Activated T-cell treated with anti-CD3 and anti-CD28 coated beads, Interleukin-2, amount 50 U/mL, for 48 hours (primary cell): ENCODE measurements around the gene PA2G4.
"Not testable (repeated sequence)": the region's sequence is repeated elsewhere in the genome, so short reads cannot be mapped to it uniquely, and the experiment has no call there.

Source experiments
- DNase-seq, 2 experiments: peaks; one replicate each; pipeline ENCODE4 v3.0.0-alpha.2; 2020

Gene PA2G4

DNA sequence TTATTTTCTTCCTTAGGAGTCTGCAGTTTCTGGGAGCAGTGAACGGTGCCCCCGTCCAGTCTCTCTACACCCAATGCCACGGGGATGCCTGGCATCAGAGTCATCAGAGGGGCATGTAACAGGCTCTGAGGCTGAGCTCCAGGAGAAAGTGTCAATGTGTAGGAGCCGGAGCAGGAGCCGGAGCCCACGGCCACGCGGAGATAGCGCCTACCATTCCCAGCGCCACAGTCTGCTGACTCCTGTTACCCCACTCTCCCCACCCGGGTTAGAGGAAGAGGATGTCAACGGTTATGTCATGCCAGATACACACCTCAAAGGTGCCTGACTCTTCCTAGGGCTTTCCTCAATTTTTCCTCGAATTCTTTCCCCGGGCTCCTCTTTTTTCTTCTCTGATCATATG, 3.3 kb upstream of the PA2G4 start:
- DNase-seq: no peak

DNA sequence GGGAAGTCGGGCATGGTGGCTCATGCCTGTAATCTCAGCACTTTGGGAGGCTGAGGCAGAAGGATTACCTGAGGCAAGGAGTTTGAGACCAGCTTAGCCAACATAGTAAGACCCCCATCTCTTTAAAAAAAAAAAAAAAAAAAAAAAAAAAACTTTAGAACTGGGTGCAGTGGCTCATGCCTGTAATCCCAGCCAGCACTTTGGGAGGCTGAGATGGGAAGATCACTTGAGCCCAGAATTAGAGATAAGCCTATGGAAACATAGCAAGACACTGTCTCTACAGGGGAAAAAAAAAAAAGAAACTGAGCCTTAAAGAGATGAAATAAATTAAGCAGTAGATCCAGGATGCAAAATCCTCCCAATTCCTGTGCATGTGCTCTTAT, 1.7 kb upstream of the PA2G4 start:
- DNase-seq: no peak

DNA sequence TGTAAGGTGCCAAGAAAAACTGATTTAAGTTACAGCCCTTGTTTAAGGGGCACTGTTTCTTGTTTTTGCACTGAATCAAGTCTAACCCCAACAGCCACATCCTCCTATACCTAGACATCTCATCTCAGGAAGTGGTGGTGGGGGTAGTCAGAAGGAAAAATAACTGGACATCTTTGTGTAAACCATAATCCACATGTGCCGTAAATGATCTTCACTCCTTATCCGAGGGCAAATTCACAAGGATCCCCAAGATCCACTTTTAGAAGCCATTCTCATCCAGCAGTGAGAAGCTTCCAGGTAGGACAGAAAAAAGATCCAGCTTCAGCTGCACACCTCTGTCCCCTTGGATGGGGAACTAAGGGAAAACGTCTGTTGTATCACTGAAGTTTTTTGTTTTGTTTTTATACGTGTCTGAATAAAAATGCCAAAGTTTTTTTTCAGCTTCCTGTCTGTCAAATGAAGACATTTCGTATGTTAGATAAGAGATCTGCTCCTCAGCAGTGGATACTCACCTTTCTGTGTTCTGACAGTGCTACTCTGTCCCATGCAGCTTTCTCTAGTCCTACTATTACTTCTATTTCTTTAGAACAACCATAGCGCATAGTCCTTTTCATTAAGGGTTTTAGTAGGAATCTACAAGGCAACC, 1.2 kb upstream of the PA2G4 start:
- no peak for DNase-seq

DNA sequence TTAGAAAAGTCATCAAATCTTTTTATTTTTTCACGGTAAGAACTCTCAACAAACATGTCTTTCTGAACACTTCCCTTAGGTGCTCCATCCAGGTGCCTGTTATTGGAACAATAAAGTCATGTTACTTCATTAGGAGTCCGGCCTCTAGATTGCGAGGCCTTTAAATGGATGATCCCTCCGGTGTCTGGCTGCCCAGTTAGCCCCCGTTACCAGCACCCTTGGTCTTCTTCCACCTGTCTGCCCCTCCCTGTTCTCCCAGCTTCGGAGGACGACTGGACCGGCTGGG, 593 bp upstream of the PA2G4 start:
- no peak for DNase-seq

DNA sequence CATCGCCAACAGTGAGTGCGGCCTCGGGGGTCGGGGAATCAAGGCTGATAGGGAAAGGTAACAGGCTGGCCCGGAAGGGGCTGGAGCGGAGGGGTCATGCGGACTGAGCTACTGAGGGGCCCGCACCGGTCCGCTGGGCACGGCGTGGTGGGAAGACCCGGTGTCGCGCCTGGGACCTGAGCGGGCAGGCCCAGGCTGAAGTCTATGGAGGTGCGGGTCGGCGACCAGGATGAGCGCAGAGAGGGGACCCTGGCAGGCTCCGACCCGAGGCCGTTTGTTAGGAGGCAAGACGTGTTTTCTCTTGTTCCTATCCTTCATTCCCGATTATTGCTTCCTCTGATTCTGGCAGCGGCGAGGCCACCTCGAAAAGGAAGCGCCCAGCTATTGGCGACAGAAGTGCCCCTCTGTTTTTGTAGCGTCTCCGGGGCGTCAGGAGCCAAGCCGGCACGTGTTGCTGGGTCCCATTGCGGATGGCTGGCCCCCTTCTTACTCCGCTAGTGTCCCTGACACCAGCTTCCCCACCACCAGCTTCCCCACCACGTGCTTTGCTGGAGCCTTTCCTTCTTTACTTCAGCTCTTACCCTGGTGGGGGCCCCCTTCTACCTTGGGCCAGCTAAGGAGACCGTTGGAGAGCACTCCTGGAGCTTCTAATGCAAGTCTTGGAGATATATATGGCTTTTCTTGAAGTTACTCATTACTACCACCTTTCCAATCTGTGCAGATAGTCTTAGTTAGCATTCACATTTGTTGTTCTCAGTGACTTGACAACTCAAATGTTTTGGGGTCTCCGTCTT, 653 bp downstream of the PA2G4 start:
- DNase-seq: peak; percentile 57 to 58

DNA sequence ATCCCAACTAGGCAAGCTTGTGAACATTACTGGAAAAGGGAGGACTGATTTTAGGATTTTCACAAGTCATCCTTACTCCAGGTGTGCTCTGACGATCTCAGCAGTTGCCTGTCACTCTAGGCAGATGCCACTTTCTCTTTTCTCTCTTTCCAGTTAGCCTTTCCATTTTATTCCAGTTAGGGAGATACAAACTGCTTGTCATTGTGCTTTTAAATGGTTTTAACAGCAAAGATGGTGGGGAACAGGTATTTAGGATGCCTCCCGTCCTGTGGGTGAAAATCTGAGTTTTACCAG, 1.2 kb downstream of the PA2G4 start:
- no peak for DNase-seq

DNA sequence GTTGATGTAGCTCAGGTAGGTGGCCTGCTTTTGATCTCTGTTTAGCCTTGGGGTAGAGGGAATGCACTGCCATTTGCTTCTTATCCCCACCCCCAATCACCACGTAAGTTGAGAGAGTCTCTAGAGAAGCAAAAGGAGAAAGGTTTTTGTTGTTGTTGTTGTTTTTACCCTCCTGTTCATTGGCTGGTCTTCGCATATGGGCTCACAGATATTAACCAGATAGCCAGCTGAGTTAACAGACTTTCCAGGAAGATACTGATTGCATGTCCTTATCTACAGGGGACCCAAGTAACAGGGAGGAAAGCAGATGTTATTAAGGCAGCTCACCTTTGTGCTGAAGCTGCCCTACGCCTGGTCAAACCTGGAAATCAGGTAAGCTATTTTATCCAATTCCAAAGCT, 2.9 kb downstream of the PA2G4 start:
- no peak for DNase-seq

DNA sequence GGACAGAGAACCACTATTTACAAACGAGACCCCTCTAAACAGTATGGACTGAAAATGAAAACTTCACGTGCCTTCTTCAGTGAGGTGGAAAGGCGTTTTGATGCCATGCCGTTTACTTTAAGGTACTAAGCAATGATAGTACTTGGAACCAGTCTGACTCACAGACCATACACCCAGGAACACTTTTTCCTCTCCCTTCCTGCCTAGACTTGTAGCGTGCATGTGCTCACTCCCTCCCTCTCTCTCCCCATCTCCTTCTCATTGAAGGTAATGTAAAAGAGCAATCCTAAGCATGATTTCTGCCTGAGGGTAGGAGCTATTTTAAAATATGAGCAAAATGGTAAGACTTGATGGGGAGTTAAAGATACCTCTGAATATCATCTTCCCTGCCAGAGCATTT, 6.2 kb downstream of the PA2G4 start:
- DNase-seq: no peak

DNA sequence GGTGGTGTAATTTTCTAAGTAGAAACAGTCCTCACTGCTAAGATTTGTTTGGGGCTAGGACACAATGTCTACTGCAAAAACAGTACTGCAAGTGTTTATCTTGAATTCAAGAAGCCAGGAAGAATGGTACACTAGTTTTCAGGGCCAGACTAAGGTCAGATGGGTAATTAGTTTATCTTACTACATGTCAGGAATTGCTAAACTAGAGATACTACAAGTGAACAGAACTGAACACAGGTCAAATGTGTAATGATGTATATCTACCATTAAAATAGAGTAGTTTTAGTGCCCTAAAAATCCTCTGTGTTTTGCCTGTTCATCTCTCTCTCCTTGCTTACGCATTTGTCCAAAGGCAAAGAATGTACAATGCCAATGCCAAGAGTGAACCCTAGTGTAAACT, 9.7 kb downstream of the PA2G4 start:
- DNase-seq: no peak

DNA sequence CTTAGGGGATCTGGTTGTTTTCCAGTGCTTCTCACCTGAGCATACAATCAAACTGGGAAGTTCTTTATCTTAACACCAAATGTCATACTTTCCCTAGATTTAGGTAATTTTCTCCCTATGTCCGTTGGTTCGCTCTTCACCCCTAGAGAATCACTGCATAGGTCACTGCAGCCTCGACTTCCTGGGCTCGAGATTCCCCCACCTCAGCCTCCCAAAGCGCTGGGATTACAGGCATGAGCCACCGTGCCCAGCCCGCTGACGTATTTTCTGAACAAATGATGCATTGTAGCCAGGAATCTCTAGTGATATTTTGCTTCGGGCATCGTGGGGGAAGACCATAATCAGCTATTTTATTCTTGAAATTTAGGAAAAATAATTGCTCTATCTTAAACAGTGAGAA, 11.0 kb downstream of the PA2G4 start:
- DNase-seq: no peak

DNA sequence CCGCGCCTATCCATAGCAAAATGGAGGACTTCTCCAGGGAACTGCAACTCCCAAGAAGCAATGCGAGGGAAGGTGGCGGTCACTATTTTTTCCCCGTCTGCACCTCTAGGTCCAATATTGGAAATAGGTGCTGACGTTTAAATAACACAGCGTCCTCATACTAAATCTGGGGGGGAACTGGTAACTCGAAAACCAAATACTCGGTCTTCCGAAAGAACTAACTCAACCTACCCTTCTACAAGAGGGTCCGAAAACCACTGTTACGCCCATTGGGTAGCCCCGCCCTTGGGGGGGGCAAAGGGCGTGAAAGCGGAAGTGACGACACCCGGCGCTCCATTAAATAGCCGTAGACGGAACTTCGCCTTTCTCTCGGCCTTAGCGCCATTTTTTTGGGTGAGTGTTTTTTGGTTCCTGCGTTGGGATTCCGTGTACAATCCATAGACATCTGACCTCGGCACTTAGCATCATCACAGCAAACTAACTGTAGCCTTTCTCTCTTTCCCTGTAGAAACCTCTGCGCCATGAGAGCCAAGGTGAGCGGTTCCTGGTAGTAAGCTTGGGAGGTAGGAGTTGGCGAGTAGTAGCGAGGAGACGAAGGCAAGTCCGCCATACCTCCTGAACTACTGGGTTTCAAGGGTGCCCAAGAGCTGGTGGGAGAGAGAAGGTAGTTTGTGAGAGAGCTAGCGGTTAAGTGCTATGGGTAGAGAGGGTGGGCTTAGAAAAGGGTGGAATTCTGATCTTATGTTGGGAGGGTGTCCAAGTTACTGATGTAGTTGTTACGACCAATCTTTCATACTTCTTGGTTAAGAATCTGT, 12.1 kb downstream of the PA2G4 start, which contains the start of gene RPL41:
Gene RPL41, plus strand, starts transcription at position 367 of the 815 bp plus-strand sequence.
- DNase-seq: peak; percentile 97 to 98

DNA sequence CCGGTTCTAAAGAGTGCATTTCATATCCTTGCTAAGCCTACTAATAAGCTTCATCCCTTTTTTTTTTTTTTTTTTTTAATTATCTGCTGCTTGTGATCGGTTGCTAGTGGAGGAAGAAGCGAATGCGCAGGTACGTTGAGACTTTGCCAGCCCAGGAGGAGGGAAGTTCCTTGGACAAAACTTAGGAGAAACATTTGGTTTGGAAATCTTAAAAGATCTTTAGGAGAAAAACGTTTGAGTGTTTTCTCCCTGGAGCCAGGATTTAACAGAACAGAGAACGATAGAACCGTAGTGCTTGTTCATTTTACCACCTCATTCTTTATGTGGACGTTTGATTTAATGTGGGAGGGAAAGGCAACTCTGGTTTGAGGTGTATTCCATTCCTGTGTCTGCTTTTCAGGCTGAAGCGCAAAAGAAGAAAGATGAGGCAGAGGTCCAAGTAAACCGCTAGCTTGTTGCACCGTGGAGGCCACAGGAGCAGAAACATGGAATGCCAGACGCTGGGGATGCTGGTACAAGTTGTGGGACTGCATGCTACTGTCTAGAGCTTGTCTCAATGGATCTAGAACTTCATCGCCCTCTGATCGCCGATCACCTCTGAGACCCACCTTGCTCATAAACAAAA, 12.8 kb downstream of the PA2G4 start:
- DNase-seq: not testable (repeated sequence)

DNA sequence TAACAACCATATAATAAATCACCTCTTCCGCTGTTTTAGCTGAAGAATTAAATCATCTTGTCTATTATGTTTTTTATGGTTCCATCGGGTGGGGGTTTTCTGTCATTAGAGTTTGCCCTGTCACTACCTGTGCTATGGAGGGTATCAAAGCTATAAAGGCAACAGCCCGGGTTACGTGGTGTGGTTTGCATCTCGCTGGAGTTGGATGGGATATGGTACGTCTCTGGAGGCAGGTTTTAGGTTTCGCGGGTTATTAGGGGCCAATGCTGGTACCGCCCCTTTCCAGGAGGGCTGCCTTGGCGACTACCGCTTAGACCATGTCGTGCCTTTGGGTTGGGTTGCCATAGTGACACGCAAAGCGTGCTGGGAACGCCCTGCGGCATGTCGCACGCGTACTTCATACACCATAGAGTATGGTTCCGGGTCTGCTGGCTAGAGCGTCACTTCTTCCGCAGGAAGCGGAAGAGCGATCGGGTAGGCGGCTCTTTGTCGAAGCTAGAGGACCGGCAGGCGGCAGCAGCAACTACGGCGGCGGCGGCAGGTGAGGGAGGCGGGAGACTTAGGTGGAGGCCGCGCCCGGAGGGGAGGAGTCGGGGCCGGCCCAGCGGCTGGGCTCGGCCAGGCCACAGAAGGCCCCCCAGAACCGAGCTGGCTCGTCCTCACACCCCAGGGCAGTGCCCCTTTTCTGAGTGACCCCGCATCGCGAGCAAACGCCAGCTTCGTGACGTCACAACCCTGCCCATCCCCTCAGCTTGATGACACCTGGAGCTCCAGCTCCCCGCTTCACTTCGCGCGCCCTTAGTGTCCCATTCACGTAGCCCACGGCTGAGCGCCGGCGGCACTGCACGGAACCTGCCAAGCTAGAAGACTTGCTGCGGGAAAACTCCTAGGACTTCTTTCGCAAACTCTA, 13.7 kb downstream of the PA2G4 start, which contains the start of gene ZC3H10:
Gene ZC3H10, plus strand, starts transcription at position 489 of the 910 bp plus-strand sequence. CDS start 2,297 bp downstream, outside the sequence.
- DNase-seq: peak; percentile 98

DNA sequence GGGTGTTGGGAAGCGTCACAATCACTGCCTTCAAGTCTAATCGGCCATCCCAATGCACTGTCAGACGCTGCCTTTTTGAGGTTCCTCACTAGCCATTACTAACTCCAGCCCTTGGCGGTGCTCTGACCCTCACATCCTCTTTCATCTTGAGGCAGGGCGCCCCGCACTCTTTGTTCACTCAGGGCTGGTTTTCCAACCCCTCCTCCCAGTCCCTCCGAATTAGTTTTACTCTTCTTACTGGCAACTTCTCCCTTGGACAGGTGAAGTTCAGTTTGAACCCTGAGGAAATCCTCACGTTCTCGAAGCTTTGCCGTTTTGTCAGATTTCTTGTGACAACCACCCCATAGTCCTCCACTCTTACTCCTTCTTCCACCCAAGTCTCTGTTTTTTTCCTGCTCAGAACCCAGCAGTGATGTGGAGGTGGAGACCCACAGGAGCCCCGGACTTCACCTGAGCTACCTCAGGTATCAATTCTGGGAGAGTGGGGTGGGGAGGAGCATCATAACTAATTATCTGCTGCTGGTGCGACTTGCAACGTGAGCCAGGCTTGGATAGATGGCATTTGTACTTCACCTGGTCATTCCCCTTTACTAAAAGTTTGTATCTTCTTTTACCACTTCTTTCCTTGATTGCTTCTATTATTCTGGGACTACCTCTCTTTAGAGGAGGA, 14.5 kb downstream of the PA2G4 start:
- no peak for DNase-seq

DNA sequence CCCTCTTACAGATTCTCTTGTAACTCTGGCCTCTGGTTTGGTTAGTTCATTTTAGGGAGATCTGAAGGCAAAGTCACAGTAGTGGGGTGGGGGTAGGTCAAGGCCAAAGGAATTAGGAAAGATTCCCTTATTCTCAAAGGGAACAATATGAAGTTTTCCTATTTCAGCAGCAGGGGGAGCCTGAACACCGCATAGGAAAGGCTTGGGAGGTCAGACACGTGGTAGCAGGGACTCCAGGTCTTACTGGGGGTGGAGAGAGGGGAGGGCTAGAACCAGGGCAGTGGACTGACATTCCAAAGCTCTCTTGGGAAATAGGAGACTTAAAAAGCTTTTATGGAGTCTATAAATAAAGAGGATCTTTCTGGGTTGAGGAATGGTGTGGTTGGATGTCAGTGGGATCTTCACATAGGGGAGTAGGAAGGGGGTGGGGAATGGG, 15.0 kb downstream of the PA2G4 start:
- DNase-seq: peak; percentile 70

DNA sequence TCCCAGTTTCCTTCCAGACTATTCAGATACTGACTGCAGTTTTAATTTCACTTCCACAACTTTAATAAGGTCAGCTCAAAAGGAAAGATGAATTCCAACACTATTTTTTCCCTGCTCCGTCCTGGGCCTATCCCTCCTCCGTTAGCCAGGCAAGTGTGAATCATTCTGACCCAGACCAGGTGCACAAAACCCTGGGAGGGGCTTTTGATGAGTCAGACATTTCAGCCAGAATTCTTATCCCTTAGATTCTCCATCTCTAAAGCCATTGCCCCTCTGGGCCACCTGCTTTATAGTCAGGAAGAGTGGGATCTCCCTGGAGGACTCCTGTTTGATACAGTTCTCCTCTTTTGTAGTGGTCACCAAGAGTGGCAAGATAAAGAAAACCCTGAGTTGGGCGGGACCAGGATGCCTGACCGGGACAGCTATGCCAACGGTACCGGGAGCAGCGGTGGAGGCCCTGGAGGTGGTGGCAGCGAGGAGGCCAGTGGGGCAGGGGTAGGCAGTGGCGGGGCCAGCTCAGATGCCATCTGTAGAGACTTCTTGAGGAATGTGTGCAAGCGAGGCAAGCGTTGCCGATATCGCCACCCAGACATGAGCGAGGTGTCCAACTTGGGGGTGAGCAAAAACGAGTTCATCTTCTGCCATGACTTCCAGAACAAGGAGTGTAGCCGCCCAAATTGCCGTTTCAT, 15.9 kb downstream of the PA2G4 start:
- DNase-seq: no peak

DNA sequence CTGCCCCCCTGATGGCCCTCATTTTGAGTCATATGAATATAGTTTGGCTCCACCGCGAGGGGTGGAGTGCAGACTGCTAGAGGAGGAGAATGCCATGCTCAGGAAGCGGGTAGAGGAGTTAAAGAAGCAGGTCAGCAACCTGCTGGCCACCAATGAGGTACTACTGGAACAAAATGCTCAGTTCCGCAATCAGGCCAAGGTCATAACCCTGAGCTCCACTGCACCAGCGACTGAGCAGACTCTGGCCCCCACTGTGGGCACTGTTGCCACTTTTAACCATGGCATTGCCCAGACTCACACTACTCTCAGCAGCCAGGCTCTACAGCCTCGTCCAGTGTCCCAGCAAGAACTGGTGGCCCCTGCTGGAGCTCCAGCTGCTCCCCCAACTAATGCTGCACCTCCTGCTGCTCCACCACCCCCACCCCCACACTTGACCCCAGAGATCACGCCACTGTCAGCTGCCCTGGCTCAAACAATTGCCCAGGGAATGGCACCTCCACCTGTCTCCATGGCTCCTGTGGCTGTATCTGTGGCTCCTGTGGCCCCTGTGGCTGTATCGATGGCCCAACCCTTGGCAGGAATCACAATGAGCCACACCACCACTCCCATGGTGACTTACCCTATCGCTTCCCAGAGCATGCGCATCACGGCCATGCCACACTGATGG, 17.0 kb downstream of the PA2G4 start:
- DNase-seq: no peak

DNA sequence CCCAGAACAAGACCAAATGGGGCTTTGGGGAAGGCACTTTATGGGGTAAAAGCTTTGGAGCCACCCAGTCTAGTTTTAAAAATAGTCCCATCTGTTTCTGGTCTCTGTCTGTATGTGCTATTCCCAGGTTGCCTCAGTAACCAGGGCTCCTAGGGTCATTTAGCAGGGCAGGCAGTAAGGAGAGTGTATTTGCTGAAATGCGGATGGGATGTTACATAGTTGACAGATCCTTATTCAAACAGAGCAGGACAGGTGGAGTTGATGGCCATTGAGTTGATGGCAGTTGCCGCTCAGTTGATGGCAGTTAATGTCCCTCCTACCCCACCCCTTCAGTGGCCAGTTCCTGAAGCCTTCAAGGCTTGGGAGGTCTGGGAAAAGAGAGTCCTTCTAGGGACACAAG, 18.3 kb downstream of the PA2G4 start:
- DNase-seq: no peak

DNA sequence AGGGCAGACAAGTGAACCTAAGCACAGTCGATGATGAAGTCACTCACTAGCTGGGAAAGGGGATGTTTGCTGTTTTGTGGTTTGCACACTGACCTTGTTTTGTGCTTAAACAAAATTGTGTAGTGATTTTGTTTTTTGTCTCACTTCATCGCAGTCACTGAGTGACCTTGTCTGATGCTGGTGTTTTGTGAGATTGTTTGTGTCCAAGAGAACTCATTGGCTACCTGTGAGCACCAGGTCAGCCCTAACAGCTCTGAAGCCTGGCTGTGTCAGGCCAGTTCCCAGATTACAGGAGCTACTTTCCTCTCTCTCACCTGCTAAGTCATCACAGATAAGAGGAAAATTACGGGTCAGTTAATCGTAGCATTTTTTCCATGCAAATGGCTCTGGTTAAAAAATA, 19.8 kb downstream of the PA2G4 start:
- DNase-seq: no peak

DNA sequence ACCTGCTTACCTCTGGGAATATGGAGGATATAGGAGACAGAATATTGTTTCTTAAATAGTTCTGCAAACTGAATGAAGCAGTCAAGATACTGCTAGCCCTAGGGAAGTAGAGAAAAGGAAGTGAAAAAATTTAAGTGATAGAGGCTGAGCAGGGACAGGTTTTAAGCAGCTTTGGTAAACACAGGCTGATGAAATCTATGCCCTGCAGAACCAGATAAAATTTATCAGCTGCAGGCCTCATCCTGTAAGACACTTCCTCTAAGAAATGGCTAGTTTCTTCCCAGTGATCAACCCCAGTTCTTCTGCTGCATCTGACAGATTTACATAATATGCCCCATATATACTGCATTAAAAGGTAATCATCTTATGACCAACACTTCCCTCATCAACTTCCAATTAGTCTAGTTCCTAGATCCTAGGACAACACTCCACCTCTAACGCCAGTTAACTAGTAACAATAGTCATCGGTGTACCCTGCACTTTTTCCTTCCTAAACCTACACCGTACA, 22.4 kb downstream of the PA2G4 start:
- no peak for DNase-seq
